Measurements from ENCODE around the gene CDH13.

The CDH13 gene

DNA sequence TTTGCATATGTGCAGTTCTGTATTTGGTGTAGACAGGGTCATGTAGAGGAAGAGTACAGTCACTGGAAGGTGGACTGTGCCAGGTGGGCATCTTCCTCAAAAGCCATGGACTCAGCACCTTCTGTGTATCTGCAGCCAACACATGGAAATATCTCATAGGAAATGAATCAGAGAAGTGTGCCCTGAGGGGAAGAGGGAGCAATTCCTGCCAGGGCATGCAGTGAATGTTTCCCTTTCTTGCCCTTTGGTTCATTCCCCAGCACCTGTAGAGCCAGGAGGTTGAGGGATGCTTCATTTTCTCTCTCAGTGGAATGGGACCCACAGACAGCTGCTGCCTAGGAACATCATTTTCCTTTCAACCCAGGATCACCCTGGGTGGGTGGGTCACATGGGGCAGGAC lies 1034.9 kb downstream of the CDH13 start:
- no peak overlapping the region for H3K4me3 ChIP-seq (replicated peaks; ENCODE audit: insufficient read depth, low read length)
- no peak for DNase-seq (ENCODE audit: low read depth in 1 of 2, low spot score in 1 of 2)
- no peak overlapping the region for H3K27ac ChIP-seq (replicated peaks)
- no peaks in the 10 kb centered on the region for H3K27me3 ChIP-seq (ENCODE audit: insufficient read depth, poor library complexity, severe bottlenecking)
- TF ChIP-seq POLR2AphosphoS5 (IDR thresholded peaks at IDR 0.05; ENCODE audit: low read depth) (no peak), SPI1 (IDR thresholded peaks at IDR 0.05; ENCODE audit: borderline replicate concordance, low read depth) (no peak), GABPA (IDR thresholded peaks at IDR 0.05; ENCODE audit: low read depth) (no peak)
- TF ChIP-seq, protein P1, sequence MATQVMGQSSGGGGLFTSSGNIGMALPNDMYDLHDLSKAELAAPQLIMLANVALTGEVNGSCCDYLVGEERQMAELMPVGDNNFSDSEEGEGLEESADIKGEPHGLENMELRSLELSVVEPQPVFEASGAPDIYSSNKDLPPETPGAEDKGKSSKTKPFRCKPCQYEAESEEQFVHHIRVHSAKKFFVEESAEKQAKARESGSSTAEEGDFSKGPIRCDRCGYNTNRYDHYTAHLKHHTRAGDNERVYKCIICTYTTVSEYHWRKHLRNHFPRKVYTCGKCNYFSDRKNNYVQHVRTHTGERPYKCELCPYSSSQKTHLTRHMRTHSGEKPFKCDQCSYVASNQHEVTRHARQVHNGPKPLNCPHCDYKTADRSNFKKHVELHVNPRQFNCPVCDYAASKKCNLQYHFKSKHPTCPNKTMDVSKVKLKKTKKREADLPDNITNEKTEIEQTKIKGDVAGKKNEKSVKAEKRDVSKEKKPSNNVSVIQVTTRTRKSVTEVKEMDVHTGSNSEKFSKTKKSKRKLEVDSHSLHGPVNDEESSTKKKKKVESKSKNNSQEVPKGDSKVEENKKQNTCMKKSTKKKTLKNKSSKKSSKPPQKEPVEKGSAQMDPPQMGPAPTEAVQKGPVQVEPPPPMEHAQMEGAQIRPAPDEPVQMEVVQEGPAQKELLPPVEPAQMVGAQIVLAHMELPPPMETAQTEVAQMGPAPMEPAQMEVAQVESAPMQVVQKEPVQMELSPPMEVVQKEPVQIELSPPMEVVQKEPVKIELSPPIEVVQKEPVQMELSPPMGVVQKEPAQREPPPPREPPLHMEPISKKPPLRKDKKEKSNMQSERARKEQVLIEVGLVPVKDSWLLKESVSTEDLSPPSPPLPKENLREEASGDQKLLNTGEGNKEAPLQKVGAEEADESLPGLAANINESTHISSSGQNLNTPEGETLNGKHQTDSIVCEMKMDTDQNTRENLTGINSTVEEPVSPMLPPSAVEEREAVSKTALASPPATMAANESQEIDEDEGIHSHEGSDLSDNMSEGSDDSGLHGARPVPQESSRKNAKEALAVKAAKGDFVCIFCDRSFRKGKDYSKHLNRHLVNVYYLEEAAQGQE (IDR thresholded peaks at IDR 0.05; ENCODE audit: insufficient replicate concordance, low read depth), result no peak
- TF ChIP-seq, protein P2, sequence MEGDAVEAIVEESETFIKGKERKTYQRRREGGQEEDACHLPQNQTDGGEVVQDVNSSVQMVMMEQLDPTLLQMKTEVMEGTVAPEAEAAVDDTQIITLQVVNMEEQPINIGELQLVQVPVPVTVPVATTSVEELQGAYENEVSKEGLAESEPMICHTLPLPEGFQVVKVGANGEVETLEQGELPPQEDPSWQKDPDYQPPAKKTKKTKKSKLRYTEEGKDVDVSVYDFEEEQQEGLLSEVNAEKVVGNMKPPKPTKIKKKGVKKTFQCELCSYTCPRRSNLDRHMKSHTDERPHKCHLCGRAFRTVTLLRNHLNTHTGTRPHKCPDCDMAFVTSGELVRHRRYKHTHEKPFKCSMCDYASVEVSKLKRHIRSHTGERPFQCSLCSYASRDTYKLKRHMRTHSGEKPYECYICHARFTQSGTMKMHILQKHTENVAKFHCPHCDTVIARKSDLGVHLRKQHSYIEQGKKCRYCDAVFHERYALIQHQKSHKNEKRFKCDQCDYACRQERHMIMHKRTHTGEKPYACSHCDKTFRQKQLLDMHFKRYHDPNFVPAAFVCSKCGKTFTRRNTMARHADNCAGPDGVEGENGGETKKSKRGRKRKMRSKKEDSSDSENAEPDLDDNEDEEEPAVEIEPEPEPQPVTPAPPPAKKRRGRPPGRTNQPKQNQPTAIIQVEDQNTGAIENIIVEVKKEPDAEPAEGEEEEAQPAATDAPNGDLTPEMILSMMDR (IDR thresholded peaks at IDR 0.05; ENCODE audit: insufficient read depth, low read length), result no peak

DNA sequence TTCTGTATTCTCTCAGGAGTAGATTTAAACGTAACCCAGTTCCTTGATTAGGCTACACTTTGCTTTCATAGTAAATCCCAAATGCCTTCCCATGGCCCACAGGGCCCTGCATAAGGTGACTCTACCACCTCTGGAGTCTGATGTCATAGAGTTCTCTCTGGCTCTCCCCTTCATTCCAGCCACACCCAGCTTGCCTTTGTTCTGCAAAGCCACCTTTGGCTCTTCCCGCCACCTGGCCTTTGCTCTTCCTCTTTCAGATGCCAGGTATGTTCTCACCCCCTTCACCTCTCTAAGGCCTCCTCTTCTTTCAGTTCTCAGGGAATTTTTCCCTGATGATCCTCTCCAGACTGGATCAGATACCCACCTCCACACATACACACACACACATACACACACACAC lies 1039.7 kb downstream of the CDH13 start:
- DNase-seq (ENCODE audit: low read depth in 1 of 2, low spot score in 1 of 2), result no peak
- no peaks in the 10 kb centered on the region for H3K27me3 ChIP-seq (ENCODE audit: insufficient read depth, poor library complexity, severe bottlenecking)

DNA sequence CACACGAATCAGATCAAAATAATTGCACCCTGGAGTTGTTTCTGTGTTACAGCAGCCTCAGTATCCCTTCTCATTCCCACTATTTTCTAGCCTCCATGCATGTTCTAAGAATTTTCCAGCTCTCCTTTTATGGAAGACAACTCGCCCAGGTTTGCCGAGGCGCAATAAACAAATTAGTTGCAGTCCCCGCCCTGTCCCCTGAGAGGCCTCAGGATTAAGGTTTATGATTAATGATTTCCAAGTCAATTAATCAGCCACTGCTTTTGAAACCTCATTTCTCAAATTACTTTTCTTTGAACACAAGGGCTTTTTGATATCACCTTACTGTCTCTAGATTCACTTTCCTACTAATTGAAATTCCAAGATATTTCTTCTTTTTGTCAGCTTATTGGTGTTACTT lies 1042.7 kb downstream of the CDH13 start:
- no peak for TF ChIP-seq SPI1 (IDR thresholded peaks at IDR 0.05; ENCODE audit: borderline replicate concordance, low read depth)
- TF ChIP-seq POLR2AphosphoS5 (IDR thresholded peaks at IDR 0.05; ENCODE audit: low read depth), result no peak
- no peak for TF ChIP-seq GABPA (IDR thresholded peaks at IDR 0.05; ENCODE audit: low read depth)
- TF ChIP-seq, protein P1 (IDR thresholded peaks at IDR 0.05; ENCODE audit: insufficient replicate concordance, low read depth), result no peak
- TF ChIP-seq, protein P2 (IDR thresholded peaks at IDR 0.05; ENCODE audit: insufficient read depth, low read length), result no peak
- no peak for DNase-seq (ENCODE audit: low read depth in 1 of 2, low spot score in 1 of 2)

More for the DNA sequence above, 1039.7 kb downstream of the CDH13 start:
- H3K4me3 ChIP-seq (replicated peaks; ENCODE audit: insufficient read depth, low read length), result no peak overlapping the region
- TF ChIP-seq SPI1 (IDR thresholded peaks at IDR 0.05; ENCODE audit: borderline replicate concordance, low read depth), result no peak
- TF ChIP-seq GABPA (IDR thresholded peaks at IDR 0.05; ENCODE audit: low read depth), result no peak
- TF ChIP-seq, protein P2 (IDR thresholded peaks at IDR 0.05; ENCODE audit: insufficient read depth, low read length), result no peak
- TF ChIP-seq, protein P1 (IDR thresholded peaks at IDR 0.05; ENCODE audit: insufficient replicate concordance, low read depth), result no peak
- H3K27ac ChIP-seq (replicated peaks), result no peak overlapping the region

More for the DNA sequence above, 1042.7 kb downstream of the CDH13 start:
- Histone ChIP-seq H3K4me3 (replicated peaks; ENCODE audit: insufficient read depth, low read length) (no peak overlapping the region), H3K27me3 (ENCODE audit: insufficient read depth, poor library complexity, severe bottlenecking) (no peaks in the 10 kb centered on the region), H3K27ac (replicated peaks) (no peak overlapping the region)
